CD4-positive, alpha-beta T cell (primary cell): Measurements from ENCODE around the gene CD47. TPM values are rescaled to one million over a fixed set of nuclear protein-coding genes. Genes with fewer than 3 reads are reported as not detected.

Source experiments
- ATAC-seq: fragments of 200-7000 bp; cut with Tn5 transposase; one replicate; pipeline ENCODE4 v1.10.0; 2022; ENCODE audit warnings: mild to moderate bottlenecking; ENCODE audit not compliant: poor library complexity
- CTCF ChIA-PET: fragments of 350-600 bp; sonication (Branson Sonifier 250); formaldehyde crosslinking; loops from one replicate; lab custom pipeline; 2021; ENCODE audit warnings: antibody characterized with exemption, inconsistent platforms; lab: Charles Lee
- POLR2A ChIA-PET: fragments of 350-600 bp; sonication (Branson Sonifier 250); formaldehyde crosslinking; loops from one replicate; lab custom pipeline; 2021; ENCODE audit warnings: antibody characterized with exemption, inconsistent platforms; lab: Charles Lee
- DNase-seq, 14 experiments: peaks; one replicate each; pipeline ENCODE4 v3.0.0-alpha.2; 2013 to 2020; ENCODE audit warnings: mixed read lengths in 2 of 14
- H3K27ac ChIP-seq, 2 donors: one replicate each; pipeline versions ENCODE4 v1.5.1 to v1.7.0; 2013; ENCODE audit warnings: low read length in 2 of 2, low read depth in 1 of 2, mild to moderate bottlenecking in 1 of 2
- H3K27me3 ChIP-seq, 2 experiments: 1 replicate in 1 of 2; 2 replicates in 1 of 2; pipeline versions ENCODE4 v1.6.1 to v1.7.0; 2013; ENCODE audit warnings: low read length in 2 of 2, control low read depth in 1 of 2, mild to moderate bottlenecking in 1 of 2, moderate library complexity in 1 of 2; ENCODE audit not compliant: insufficient read depth in 2 of 2, control insufficient read depth in 1 of 2
- H3K36me3 ChIP-seq: one replicate; pipeline ENCODE4 v1.6.1; 2013; ENCODE audit warnings: low read length, control low read depth; ENCODE audit not compliant: insufficient read depth
- H3K4me1 ChIP-seq: one replicate; pipeline ENCODE4 v1.6.1; 2013; ENCODE audit warnings: low read length, control low read depth; ENCODE audit not compliant: insufficient read depth
- H3K4me3 ChIP-seq: one replicate; pipeline ENCODE4 v1.5.1; 2013; ENCODE audit warnings: mild to moderate bottlenecking, low read length, moderate library complexity
- H3K9me3 ChIP-seq, 2 experiments: 1 replicate in 1 of 2; 2 replicates in 1 of 2; pipeline versions ENCODE4 v1.6.1 to v1.7.0; 2013; ENCODE audit warnings: low read length in 2 of 2, mild to moderate bottlenecking in 2 of 2, control low read depth in 1 of 2, moderate library complexity in 1 of 2; ENCODE audit not compliant: control insufficient read depth in 1 of 2, insufficient read depth in 1 of 2
- H3K27ac Mint-ChIP-seq: one replicate; pipeline ENCODE4 v1.8.0; 2020; ENCODE audit warnings: mixed read lengths
- H3K27me3 Mint-ChIP-seq: one replicate; pipeline ENCODE4 v1.8.0; 2021; ENCODE audit warnings: mixed read lengths
- H3K36me3 Mint-ChIP-seq: one replicate; pipeline ENCODE4 v1.8.0; 2021; ENCODE audit warnings: low read depth, mixed read lengths
- H3K4me1 Mint-ChIP-seq: one replicate; pipeline ENCODE4 v1.8.0; 2021; ENCODE audit warnings: low read depth, mixed read lengths
- H3K4me3 Mint-ChIP-seq: one replicate; pipeline ENCODE4 v1.8.0; 2020; ENCODE audit warnings: mild to moderate bottlenecking, mixed read lengths
- H3K9me3 Mint-ChIP-seq: one replicate; pipeline ENCODE4 v1.8.0; 2020; ENCODE audit warnings: mixed read lengths
- CTCF ChIP-seq: fragments of 200-600 bp; IDR thresholded peaks from one replicate; pipeline ENCODE4 v1.8.0; 2022; ENCODE audit warnings: antibody characterized with exemption, mild to moderate bottlenecking
- intact Hi-C, 2 experiments: fragments of 100-400 bp; cut with DNase I in 1 of 2; cut with micrococcal nuclease in 1 of 2; formaldehyde crosslinking; loops; one replicate each; pipeline versions ENCODE4 v1.15.1 to v1.9.0; 2023 to 2025; cut with DNase I, micrococcal nuclease
- total RNA-seq, 174 experiments: library from RNA in 2 of 174; stranded (reverse) in 2 of 174; gene quantifications; one replicate each; pipeline ENCODE4 v1.2.3 and lab custom pipeline; 2021 to 2026

The CD47 gene
- total RNA-seq, 2 experiments from 2014 or later, result 166 to 170 TPM

GRCh38 chr3:108079877-108080276, 11.0 kb downstream of the CD47 start:
- peaks cover 72% of the 10 kb centered on the region for H3K4me1 Mint-ChIP-seq
- peak overlapping the region; percentile 69 for H3K27ac Mint-ChIP-seq
- H3K9me3 ChIP-seq, result no peaks in the 10 kb centered on the region
- H3K27me3 ChIP-seq, result no peaks in the 10 kb centered on the region
- H3K27me3 Mint-ChIP-seq, result no peaks in the 10 kb centered on the region
- intact Hi-C loops, result loop anchor here (1.0 to 10.0 kb wide), 3 partner anchors 8 to 45 kb away; no protein-coding TSS in a partner anchor
- peaks cover 16% of the 10 kb centered on the region for H3K4me1 ChIP-seq
- peaks cover 59% of the 10 kb centered on the region for H3K36me3 ChIP-seq
- H3K4me3 Mint-ChIP-seq, result peak overlapping the region; percentile 34
- ATAC-seq (peak; percentile 61), DNase-seq (peak in 1 of 14 experiments; percentile 22)
- H3K27ac ChIP-seq, result no peak overlapping the region
- ChIA-PET POLR2A (interaction anchor here (0.9 to 2.8 kb wide), 6 partner anchors 8 to 143 kb away, joined by 4 to 17 read pairs (median 5); partner anchors contain the start of gene IFT57), CTCF (interaction anchor here (1.2 to 1.5 kb wide), 2 partner anchors 8 to 14 kb away, joined by 4 read pairs; no protein-coding TSS in a partner anchor)
- H3K4me3 ChIP-seq, result no peak overlapping the region
- no peaks in the 10 kb centered on the region for H3K9me3 Mint-ChIP-seq
- peaks cover 65% of the 10 kb centered on the region for H3K36me3 Mint-ChIP-seq
- no peak for TF ChIP-seq CTCF

GRCh38 chr3:108079043-108079442, 11.8 kb downstream of the CD47 start:
- intact Hi-C loops, result loop anchor here in 1 of 2 experiments (10.0 kb wide), 1 partner anchor 46 kb away; no protein-coding TSS in a partner anchor
- peak overlapping the region; percentile 11 for H3K4me3 Mint-ChIP-seq
- H3K27ac Mint-ChIP-seq, result peak overlapping the region; percentile 69
- Histone ChIP-seq H3K4me3 (no peak overlapping the region), H3K27ac (no peak overlapping the region), H3K9me3 (no peaks in the 10 kb centered on the region), H3K36me3 (peaks cover 55% of the 10 kb centered on the region), H3K4me1 (peaks cover 11% of the 10 kb centered on the region), H3K27me3 (no peaks in the 10 kb centered on the region)
- POLR2A ChIA-PET, result interaction anchor here (1.0 to 2.8 kb wide), 3 partner anchors 9 to 144 kb away, joined by 3 to 17 read pairs (median 5); partner anchors contain the start of gene IFT57
- DNase-seq (no peak), ATAC-seq (no peak)
- no peak for TF ChIP-seq CTCF
- H3K4me1 Mint-ChIP-seq, result peaks cover 78% of the 10 kb centered on the region
- CTCF ChIA-PET, result no interaction called here
- H3K27me3 Mint-ChIP-seq, result no peaks in the 10 kb centered on the region
- no peaks in the 10 kb centered on the region for H3K9me3 Mint-ChIP-seq
- peaks cover 72% of the 10 kb centered on the region for H3K36me3 Mint-ChIP-seq

GRCh38 chr3:108076564-108076963, 14.3 kb downstream of the CD47 start:
- TF ChIP-seq CTCF, result no peak
- H3K9me3 Mint-ChIP-seq, result no peaks in the 10 kb centered on the region
- peaks cover 82% of the 10 kb centered on the region for H3K36me3 Mint-ChIP-seq
- ChIA-PET CTCF (no interaction called here), POLR2A (interaction anchor here (1.4 kb wide), 1 partner anchor 49 kb away, joined by 5 read pairs; no protein-coding TSS in a partner anchor)
- peaks cover 93% of the 10 kb centered on the region for H3K4me1 Mint-ChIP-seq
- H3K4me1 ChIP-seq, result peaks cover 12% of the 10 kb centered on the region
- DNase-seq (no peak), ATAC-seq (no peak)
- no peaks in the 10 kb centered on the region for H3K27me3 ChIP-seq
- H3K36me3 ChIP-seq, result peaks cover 77% of the 10 kb centered on the region
- no peak overlapping the region for H3K4me3 ChIP-seq
- intact Hi-C loops, result loop anchor here in 1 of 2 experiments (10.0 kb wide), 1 partner anchor 48 kb away; no protein-coding TSS in a partner anchor
- peak overlapping the region; percentile 69 for H3K27ac Mint-ChIP-seq
- H3K27ac ChIP-seq, result no peak overlapping the region
- H3K9me3 ChIP-seq, result no peaks in the 10 kb centered on the region
- no peaks in the 10 kb centered on the region for H3K27me3 Mint-ChIP-seq
- no peak overlapping the region for H3K4me3 Mint-ChIP-seq
